ENCODE results near the gene IGFBP5. TPM values are rescaled to one million over a fixed set of nuclear protein-coding genes. Genes with fewer than 3 reads are reported as not detected.

The IGFBP5 gene
- total and polyA plus RNA-seq, 2 of the 8 experiments (the other 6 are each of a cell fraction or from before 2014, with no cell fraction given) = 2.2 to 2.5 TPM

GRCh38 chr2:216696751-216697560 lies 1.6 kb upstream of the IGFBP5 start:
- peak; percentile 74 for FAIRE-seq
- POLR2A ChIA-PET (ENCODE audit: partially characterized antibody) = no interaction called here
- no peak overlapping the region for H3K4ac ChIP-seq (replicated peaks; ENCODE audit: insufficient read length, low read depth, low read length)
- no peak overlapping the region for H2BK15ac ChIP-seq (ENCODE audit: low read length)
- H3K36me3 ChIP-seq (ENCODE audit: control insufficient read depth in 2 of 4, insufficient read depth in 4 of 4, low read length in 3 of 4) = no peaks in the 10 kb centered on the region
- peak in 2 of 3 experiments; percentile 33 to 59; a peak in 2 of 4 replicates for TF ChIP-seq CTCF (IDR thresholded peaks at IDR 0.05; ENCODE audit: control extremely low read depth in 1 of 3, insufficient read depth in 1 of 3, low read depth in 1 of 3, low read length in 3 of 3)
- no peak for TF ChIP-seq EGR1 (IDR thresholded peaks at IDR 0.05; ENCODE audit: borderline replicate concordance, low read depth, low read length)
- peak; percentile 70 to 72 for TF ChIP-seq RAD21 (IDR thresholded peaks at IDR 0.05 in 1 of 2, conservative IDR thresholded peaks at IDR 0.05 in 1 of 2; ENCODE audit: low read depth in 2 of 2, low read length in 2 of 2)
- no peak for TF ChIP-seq KDM4A (IDR thresholded peaks at IDR 0.05; ENCODE audit: low read depth, low read length, severe bottlenecking)
- CTCF ChIA-PET (ENCODE audit: partially characterized antibody) = interaction anchor here (0.7 to 5.4 kb wide), 37 partner anchors 9 to 1057 kb away, joined by 3 to 41 read pairs (median 6); no protein-coding TSS in a partner anchor
- H3K27ac ChIP-seq (ENCODE audit: low read depth, low read length) = no peak overlapping the region
- H3K56ac ChIP-seq (replicated peaks; ENCODE audit: insufficient read length, low read depth, low read length) = no peak overlapping the region
- no peaks in the 10 kb centered on the region for H3K79me1 ChIP-seq (ENCODE audit: low read depth, low read length)
- WGBS, 2 experiments (ENCODE audit: extremely low coverage in 1 of 2, insufficient coverage in 1 of 2, insufficient read length in 1 of 2, insufficient replicate concordance in 2 of 2, low coverage in 1 of 2, low lambda C conversion rate in 2 of 2, missing lambda C conversion rate in 1 of 2) = 73% methylated on average over 7 of the region's 7 CpGs; no CpG with 5 or more reads in 1 of the 2 experiments
- H2BK20ac ChIP-seq (ENCODE audit: low read length) = no peak overlapping the region
- H3K23me2 ChIP-seq (ENCODE audit: low read depth, low read length) = peaks cover 26% of the 10 kb centered on the region
- H3K14ac ChIP-seq (ENCODE audit: insufficient read length) = no peak overlapping the region
- no peak overlapping the region for H2BK120ac ChIP-seq (replicated peaks; ENCODE audit: low read depth, low read length)
- H4K8ac ChIP-seq (ENCODE audit: extremely low read depth, insufficient read depth, low read length) = no peak overlapping the region
- H3K4me2 ChIP-seq (ENCODE audit: insufficient read depth in 1 of 2, low read depth in 2 of 2, low read length in 2 of 2) = no peak overlapping the region
- H3K23ac ChIP-seq (ENCODE audit: insufficient read length) = no peak overlapping the region
- no peak overlapping the region for H3K9ac ChIP-seq (replicated peaks in 1 of 4; ENCODE audit: extremely low read depth in 1 of 4, low read depth in 3 of 4, low read length in 3 of 4)
- no peak overlapping the region for H2AFZ ChIP-seq (ENCODE audit: low read length)
- H3K4me1 ChIP-seq (replicated peaks in 1 of 4; ENCODE audit: control insufficient read depth in 3 of 4, insufficient read depth in 4 of 4, low read length in 3 of 4) = peaks cover 3 to 9% (median 6%) of the 10 kb centered on the region in 4 experiments
- DNase-seq (ENCODE audit: low read depth in 1 of 2, low spot score in 2 of 2) = no peak
- no peak overlapping the region for H4K5ac ChIP-seq (ENCODE audit: insufficient read length, low read depth, low read length)
- no peak overlapping the region for H4K91ac ChIP-seq (replicated peaks; ENCODE audit: insufficient read length, low read length)
- peak overlapping the region; percentile 25; the same call in 1 of the 2 replicates for H2AK5ac ChIP-seq (ENCODE audit: low read depth, low read length)
- H3K4me3 ChIP-seq (ENCODE audit: extremely low read depth in 1 of 4, insufficient read depth in 2 of 4, low read depth in 3 of 4, low read length in 4 of 4) = no peak overlapping the region
- no peaks in the 10 kb centered on the region for H3K79me2 ChIP-seq (ENCODE audit: control insufficient read depth in 1 of 2, insufficient read depth in 2 of 2, low read length in 2 of 2)
- H4K20me1 ChIP-seq (replicated peaks in 1 of 2; ENCODE audit: control insufficient read depth in 1 of 2, insufficient read depth in 2 of 2, low read length in 2 of 2) = no peaks in the 10 kb centered on the region
- peaks cover 0 to 16% (median 14%) of the 10 kb centered on the region in 4 experiments; a peak in 5 of 7 replicates for H3K27me3 ChIP-seq (replicated peaks in 1 of 4; ENCODE audit: control insufficient read depth in 3 of 4, extremely low read depth in 1 of 4, insufficient read depth in 3 of 4, low read length in 3 of 4)
- no peaks in the 10 kb centered on the region for H3K9me3 ChIP-seq (ENCODE audit: insufficient read depth in 2 of 2, low read depth in 1 of 2, low read length in 1 of 2)
- H2BK5ac ChIP-seq (ENCODE audit: low read depth, low read length) = no peak overlapping the region
- H3K18ac ChIP-seq (ENCODE audit: extremely low read depth, low read length) = no peak overlapping the region
- H2BK12ac ChIP-seq (ENCODE audit: low read depth, low read length) = no peak overlapping the region

All from H1 (cell line).